Trophoblast cell (in vitro differentiated cells and primary cell): ENCODE data around the gene CLDND2.
A peak's percentile ranks its signal among the peaks of the same experiment; 100 is the strongest.

ENCODE experiments used
- DNase-seq, 2 donors: peaks; one replicate each; pipeline ENCODE4 v3.0.0-alpha.2; 2016
- H2AFZ ChIP-seq: 2 replicates; pipeline ENCODE4 v1.6.1; 2013; ENCODE audit warnings: low read length, moderate library complexity, mild to moderate bottlenecking; ENCODE audit not compliant: insufficient read depth, poor library complexity
- H2AK5ac ChIP-seq: 2 replicates; pipeline ENCODE4 v1.6.1; 2013; ENCODE audit warnings: mild to moderate bottlenecking, low read length
- H2BK120ac ChIP-seq: 2 replicates; pipeline ENCODE4 v1.6.1; 2013; ENCODE audit warnings: low read length, mild to moderate bottlenecking, moderate library complexity; ENCODE audit not compliant: insufficient read depth, poor library complexity
- H2BK12ac ChIP-seq: 2 replicates; pipeline ENCODE4 v1.6.1; 2013; ENCODE audit warnings: mild to moderate bottlenecking, low read length, moderate library complexity
- H2BK5ac ChIP-seq: 2 replicates; pipeline ENCODE4 v1.6.1; 2013; ENCODE audit warnings: low read length, low read depth, moderate library complexity, mild to moderate bottlenecking; ENCODE audit not compliant: poor library complexity
- H3K14ac ChIP-seq: 2 replicates; pipeline ENCODE4 v1.6.1; 2013; ENCODE audit warnings: mild to moderate bottlenecking, low read length
- H3K18ac ChIP-seq: 2 replicates; pipeline ENCODE4 v1.6.1; 2013; ENCODE audit warnings: mild to moderate bottlenecking, low read length
- H3K23ac ChIP-seq: 2 replicates; pipeline ENCODE4 v1.6.1; 2013; ENCODE audit warnings: low read length
- H3K27ac ChIP-seq: 2 replicates; pipeline ENCODE4 v1.5.1; 2013; ENCODE audit warnings: low read depth, mild to moderate bottlenecking, inconsistent platforms, low read length, moderate library complexity
- H3K27me3 ChIP-seq: 2 replicates; pipeline ENCODE4 v1.6.1; 2013; ENCODE audit warnings: inconsistent platforms, mild to moderate bottlenecking, low read length, moderate library complexity; ENCODE audit not compliant: insufficient read depth
- H3K36me3 ChIP-seq, 2 experiments: 1 replicate in 1 of 2; 2 replicates in 1 of 2; pipeline ENCODE4 v1.6.1; 2013; ENCODE audit warnings: low read length in 2 of 2, mild to moderate bottlenecking in 2 of 2, moderate library complexity in 1 of 2; ENCODE audit not compliant: insufficient read depth in 2 of 2, control insufficient read depth in 1 of 2
- H3K4ac ChIP-seq: 2 replicates; pipeline ENCODE4 v1.6.1; 2013; ENCODE audit warnings: low read depth, mild to moderate bottlenecking, low read length, moderate library complexity
- H3K4me1 ChIP-seq, 2 experiments: 1 replicate in 1 of 2; 2 replicates in 1 of 2; pipeline ENCODE4 v1.6.1; 2013; ENCODE audit warnings: low read length in 2 of 2, mild to moderate bottlenecking in 2 of 2, moderate library complexity in 1 of 2; ENCODE audit not compliant: insufficient read depth in 2 of 2, control insufficient read depth in 1 of 2
- H3K4me2 ChIP-seq: 2 replicates; pipeline ENCODE4 v1.6.1; 2013; ENCODE audit warnings: inconsistent platforms, mild to moderate bottlenecking, low read length, moderate library complexity
- H3K4me3 ChIP-seq: 2 replicates; pipeline ENCODE4 v1.5.1; 2013; ENCODE audit warnings: mild to moderate bottlenecking, low read depth, low read length, inconsistent platforms
- H3K79me1 ChIP-seq: one replicate; pipeline ENCODE4 v1.6.1; 2013; ENCODE audit warnings: low read length
- H3K79me2 ChIP-seq: 2 replicates; pipeline ENCODE4 v1.6.1; 2013; ENCODE audit warnings: low read length, mild to moderate bottlenecking; ENCODE audit not compliant: control insufficient read depth, insufficient read depth, poor library complexity
- H3K9ac ChIP-seq: 2 replicates; pipeline ENCODE4 v1.6.1; 2013; ENCODE audit warnings: mild to moderate bottlenecking, low read length
- H3K9me3 ChIP-seq: 2 replicates; pipeline ENCODE4 v1.6.1; 2013; ENCODE audit warnings: low read depth, mild to moderate bottlenecking, control low read depth, inconsistent platforms, low read length; ENCODE audit not compliant: insufficient read depth
- H4K12ac ChIP-seq: 2 replicates; pipeline ENCODE4 v1.6.1; 2013; ENCODE audit warnings: low read depth, mild to moderate bottlenecking, low read length, moderate library complexity
- H4K8ac ChIP-seq: 2 replicates; pipeline ENCODE4 v1.6.1; 2013; ENCODE audit warnings: low read depth, mild to moderate bottlenecking, low read length, moderate library complexity
- H4K91ac ChIP-seq: one replicate; pipeline ENCODE4 v1.6.1; 2013; ENCODE audit warnings: low read depth, mild to moderate bottlenecking, low read length, moderate library complexity
- WGBS: extraction: QIAGEN DNeasy Blood & Tissue Kit; methylation state at CpG from one replicate; pipeline ENCODE4 v1.1.7; 2013; ENCODE audit warnings: missing lambda C conversion rate; ENCODE audit not compliant: insufficient read length, insufficient coverage; ENCODE audit errors: extremely low coverage; 5-methylcytosine and 5-hydroxymethylcytosine counted together

Gene CLDND2

GRCh38 chr19:51329411-51329810 is 39.4 kb downstream of the CLDND2 start:
- no peaks in the 10 kb centered on the region for H3K79me2 ChIP-seq
- H3K9me3 ChIP-seq = peaks cover 3% of the 10 kb centered on the region
- H3K36me3 ChIP-seq = no peaks in the 10 kb centered on the region
- H3K9ac ChIP-seq = no peak overlapping the region
- H3K4me1 ChIP-seq = no peaks in the 10 kb centered on the region
- WGBS = no CpG with 5 or more reads among the region's 5 CpGs
- no peak overlapping the region for H2BK120ac ChIP-seq
- H3K79me1 ChIP-seq = no peaks in the 10 kb centered on the region
- H3K14ac ChIP-seq = no peak overlapping the region
- no peak for DNase-seq
- H3K4me2 ChIP-seq = no peak overlapping the region
- H3K27me3 ChIP-seq = no peaks in the 10 kb centered on the region
- no peak overlapping the region for H2BK12ac ChIP-seq
- no peak overlapping the region for H2AFZ ChIP-seq
- H4K91ac ChIP-seq = no peak overlapping the region
- no peak overlapping the region for H3K23ac ChIP-seq
- no peak overlapping the region for H3K27ac ChIP-seq
- no peak overlapping the region for H3K4ac ChIP-seq
- H3K4me3 ChIP-seq = no peak overlapping the region
- H2BK5ac ChIP-seq = no peak overlapping the region
- no peak overlapping the region for H4K8ac ChIP-seq
- no peak overlapping the region for H3K18ac ChIP-seq
- H4K12ac ChIP-seq = no peak overlapping the region
- no peak overlapping the region for H2AK5ac ChIP-seq

GRCh38 chr19:51327066-51328001 is 41.5 kb downstream of the CLDND2 start:
- no peaks in the 10 kb centered on the region for H3K79me1 ChIP-seq
- no peak overlapping the region for H4K8ac ChIP-seq
- H3K23ac ChIP-seq = no peak overlapping the region
- peaks cover 3% of the 10 kb centered on the region for H3K9me3 ChIP-seq
- no peak overlapping the region for H2AK5ac ChIP-seq
- no peak overlapping the region for H3K14ac ChIP-seq
- H3K4ac ChIP-seq = no peak overlapping the region
- H2AFZ ChIP-seq = no peak overlapping the region
- H4K91ac ChIP-seq = no peak overlapping the region
- H4K12ac ChIP-seq = no peak overlapping the region
- H3K9ac ChIP-seq = no peak overlapping the region
- WGBS = no CpG with 5 or more reads among the region's 75 CpGs
- DNase-seq = peak in 1 of 2 donors; percentile 21
- no peaks in the 10 kb centered on the region for H3K36me3 ChIP-seq
- no peak overlapping the region for H2BK120ac ChIP-seq
- no peaks in the 10 kb centered on the region for H3K79me2 ChIP-seq
- peak overlapping the region; percentile 15 for H3K4me2 ChIP-seq
- H2BK5ac ChIP-seq = no peak overlapping the region
- no peak overlapping the region for H3K27ac ChIP-seq
- H3K27me3 ChIP-seq = no peaks in the 10 kb centered on the region
- H3K4me1 ChIP-seq = no peaks in the 10 kb centered on the region
- H3K4me3 ChIP-seq = no peak overlapping the region
- no peak overlapping the region for H3K18ac ChIP-seq
- H2BK12ac ChIP-seq = no peak overlapping the region

GRCh38 chr19:51326216-51327065 is 42.4 kb downstream of the CLDND2 start:
- WGBS = no CpG with 5 or more reads among the region's 36 CpGs
- H2BK12ac ChIP-seq = no peak overlapping the region
- H3K9me3 ChIP-seq = peaks cover 3% of the 10 kb centered on the region
- H3K18ac ChIP-seq = no peak overlapping the region
- no peaks in the 10 kb centered on the region for H3K4me1 ChIP-seq
- no peaks in the 10 kb centered on the region for H3K79me1 ChIP-seq
- no peak overlapping the region for H3K4ac ChIP-seq
- H4K12ac ChIP-seq = no peak overlapping the region
- H3K4me3 ChIP-seq = no peak overlapping the region
- H2AFZ ChIP-seq = no peak overlapping the region
- H3K36me3 ChIP-seq = no peaks in the 10 kb centered on the region
- H3K4me2 ChIP-seq = no peak overlapping the region
- no peak overlapping the region for H2BK5ac ChIP-seq
- H3K79me2 ChIP-seq = no peaks in the 10 kb centered on the region
- no peak overlapping the region for H3K23ac ChIP-seq
- H2AK5ac ChIP-seq = no peak overlapping the region
- no peak overlapping the region for H3K14ac ChIP-seq
- H3K27ac ChIP-seq = no peak overlapping the region
- no peak overlapping the region for H3K9ac ChIP-seq
- no peak overlapping the region for H4K8ac ChIP-seq
- DNase-seq = no peak
- H3K27me3 ChIP-seq = no peaks in the 10 kb centered on the region
- no peak overlapping the region for H4K91ac ChIP-seq
- H2BK120ac ChIP-seq = no peak overlapping the region

GRCh38 chr19:51325161-51325976 is 43.4 kb downstream of the CLDND2 start:
- no peak overlapping the region for H2BK120ac ChIP-seq
- no CpG with 5 or more reads among the region's 26 CpGs for WGBS
- no peak overlapping the region for H3K4me3 ChIP-seq
- no peak overlapping the region for H2AK5ac ChIP-seq
- H3K79me2 ChIP-seq = no peaks in the 10 kb centered on the region
- H4K91ac ChIP-seq = no peak overlapping the region
- no peak overlapping the region for H3K14ac ChIP-seq
- H3K4me1 ChIP-seq = no peaks in the 10 kb centered on the region
- H3K18ac ChIP-seq = no peak overlapping the region
- no peak overlapping the region for H3K23ac ChIP-seq
- H3K36me3 ChIP-seq = no peaks in the 10 kb centered on the region
- no peak overlapping the region for H2BK5ac ChIP-seq
- no peak for DNase-seq
- no peak overlapping the region for H2AFZ ChIP-seq
- H3K27ac ChIP-seq = no peak overlapping the region
- H3K9me3 ChIP-seq = peaks cover 3% of the 10 kb centered on the region
- H2BK12ac ChIP-seq = no peak overlapping the region
- no peak overlapping the region for H3K9ac ChIP-seq
- H4K8ac ChIP-seq = no peak overlapping the region
- no peak overlapping the region for H4K12ac ChIP-seq
- H3K27me3 ChIP-seq = no peaks in the 10 kb centered on the region
- no peak overlapping the region for H3K4ac ChIP-seq
- no peaks in the 10 kb centered on the region for H3K79me1 ChIP-seq
- no peak overlapping the region for H3K4me2 ChIP-seq
